A172 (cell line): ENCODE results near the gene STAMBPL1. TPM values are rescaled to one million over a fixed set of nuclear protein-coding genes. Genes with fewer than 3 reads are reported as not detected.

Experiments
- DNase-seq: peaks from one replicate; pipeline ENCODE4 v3.0.0-alpha.2; 2015; ENCODE audit warnings: low spot score
- total RNA-seq: library from RNA; depleted of rRNA; stranded (reverse); fragments of >200 nt; shearing (Covaris generic); gene quantifications from 2 replicates; pipeline ENCODE4 v1.2.3, GENCODE V29; 2014

STAMBPL1 gene
- total RNA-seq, 1 experiment from 2014 or later, result 48.8 TPM

GRCh38 chr10:88892222-88892967, 12.3 kb downstream of the STAMBPL1 start:
- peak; percentile 40 for DNase-seq

- DNase-seq, result no peak
These were observed 13.6 kb downstream of the STAMBPL1 start for GRCh38 chr10:88893611-88894010.

- DNase-seq, result no peak
These were observed 15.2 kb downstream of the STAMBPL1 start for GRCh38 chr10:88895250-88895649.

- no peak for DNase-seq
These were observed 16.4 kb downstream of the STAMBPL1 start for GRCh38 chr10:88896372-88896993.

- DNase-seq, result peak; percentile 77
These were observed 17.2 kb downstream of the STAMBPL1 start for GRCh38 chr10:88896994-88897853.

- no peak for DNase-seq
These were observed 18.7 kb downstream of the STAMBPL1 start for GRCh38 chr10:88898727-88899126.

- no peak for DNase-seq
These were observed 19.8 kb downstream of the STAMBPL1 start for GRCh38 chr10:88899886-88900285.

- peak; percentile 44 for DNase-seq
These were observed 21.4 kb downstream of the STAMBPL1 start for GRCh38 chr10:88901206-88901983.

- DNase-seq, result no peak
These were observed 22.1 kb downstream of the STAMBPL1 start for GRCh38 chr10:88901984-88902789.

- no peak for DNase-seq
These were observed 23.7 kb downstream of the STAMBPL1 start for GRCh38 chr10:88903715-88904114.

- DNase-seq, result no peak
These were observed 26.9 kb downstream of the STAMBPL1 start for GRCh38 chr10:88906921-88907320.

GRCh38 chr10:88908194-88908593, 28.1 kb downstream of the STAMBPL1 start:
- no peak for DNase-seq

GRCh38 chr10:88911116-88911515, 31.1 kb downstream of the STAMBPL1 start:
- no peak for DNase-seq

GRCh38 chr10:88911851-88912250, 31.8 kb downstream of the STAMBPL1 start:
- no peak for DNase-seq

GRCh38 chr10:88913127-88913526, 33.1 kb downstream of the STAMBPL1 start:
- no peak for DNase-seq

- no peak for DNase-seq
These were observed 33.7 kb downstream of the STAMBPL1 start for GRCh38 chr10:88913788-88914187.

GRCh38 chr10:88915781-88916180, 35.7 kb downstream of the STAMBPL1 start:
- no peak for DNase-seq

GRCh38 chr10:88916231-88916630, 36.2 kb downstream of the STAMBPL1 start:
- DNase-seq, result no peak

- no peak for DNase-seq
These were observed 36.9 kb downstream of the STAMBPL1 start for GRCh38 chr10:88916986-88917385.

GRCh38 chr10:88918191-88918905, 38.3 kb downstream of the STAMBPL1 start:
- no peak for DNase-seq
